Nephron (organoid): ENCODE data around the gene PLXNA4.

Experiments used
- H3K27ac Mint-ChIP-seq, 3 experiments: 2 replicates each; pipeline ENCODE4 v1.8.0; 2020; ENCODE audit warnings: mixed read lengths in 3 of 3, mild to moderate bottlenecking in 2 of 3, moderate library complexity in 1 of 3
- H3K27me3 Mint-ChIP-seq: 2 replicates; pipeline ENCODE4 v1.8.0; 2021; ENCODE audit warnings: low read depth, mild to moderate bottlenecking, moderate library complexity, mixed read lengths
- H3K36me3 Mint-ChIP-seq: 2 replicates; pipeline ENCODE4 v1.8.0; 2020; ENCODE audit warnings: low read depth, mixed read lengths
- H3K4me1 Mint-ChIP-seq: 2 replicates; pipeline ENCODE4 v1.8.0; 2020; ENCODE audit warnings: mixed read lengths
- H3K4me3 Mint-ChIP-seq, 3 experiments: 2 replicates each; pipeline ENCODE4 v1.8.0; 2020; ENCODE audit warnings: mild to moderate bottlenecking in 3 of 3, mixed read lengths in 3 of 3, moderate library complexity in 2 of 3
- H3K9me3 Mint-ChIP-seq: 2 replicates; pipeline ENCODE4 v1.8.0; 2020; ENCODE audit warnings: mixed read lengths
- CTCF ChIP-seq, 3 experiments: fragments of 200-600 bp; sonication (generic); IDR thresholded peaks; one replicate each; pipeline ENCODE4 v1.5.0; 2021; ENCODE audit warnings: antibody characterized with exemption in 3 of 3; ENCODE audit not compliant: unreplicated experiment in 3 of 3

Gene PLXNA4

GRCh38 chr7:132482866-132483265, 93.4 kb downstream of the PLXNA4 start:
- Mint-ChIP-seq H3K4me1 (peaks cover 27% of the 10 kb centered on the region), H3K9me3 (no peaks in the 10 kb centered on the region), H3K27me3 (peaks cover 31% of the 10 kb centered on the region), H3K27ac (no peak overlapping the region), H3K36me3 (no peaks in the 10 kb centered on the region), H3K4me3 (no peak overlapping the region)
- TF ChIP-seq CTCF (IDR thresholded peaks at IDR 0.05; ENCODE audit: unreplicated experiment in 3 of 3): no peak

- Mint-ChIP-seq H3K27me3 (peaks cover 44% of the 10 kb centered on the region), H3K36me3 (no peaks in the 10 kb centered on the region), H3K27ac (no peak overlapping the region), H3K4me1 (peaks cover 11% of the 10 kb centered on the region), H3K4me3 (no peak overlapping the region), H3K9me3 (no peaks in the 10 kb centered on the region)
- no peak for TF ChIP-seq CTCF (IDR thresholded peaks at IDR 0.05; ENCODE audit: unreplicated experiment in 3 of 3)
Measured at GRCh38 chr7:132480534-132480933, 95.7 kb downstream of the PLXNA4 start.

GRCh38 chr7:132476541-132476940, 99.7 kb downstream of the PLXNA4 start:
- Mint-ChIP-seq H3K4me1 (peaks cover 40% of the 10 kb centered on the region), H3K27me3 (peaks cover 41% of the 10 kb centered on the region)

GRCh38 chr7:132475669-132476116, 100.6 kb downstream of the PLXNA4 start:
- Mint-ChIP-seq H3K4me3 (no peak overlapping the region), H3K4me1 (peaks cover 44% of the 10 kb centered on the region)
- no peak for TF ChIP-seq CTCF (IDR thresholded peaks at IDR 0.05; ENCODE audit: unreplicated experiment in 3 of 3)

More at GRCh38 chr7:132476541-132476940, 99.7 kb downstream of the PLXNA4 start:
- H3K27ac Mint-ChIP-seq: no peak overlapping the region
- no peaks in the 10 kb centered on the region for H3K9me3 Mint-ChIP-seq
- no peak for TF ChIP-seq CTCF (IDR thresholded peaks at IDR 0.05; ENCODE audit: unreplicated experiment in 3 of 3)
- no peaks in the 10 kb centered on the region for H3K36me3 Mint-ChIP-seq
- no peak overlapping the region for H3K4me3 Mint-ChIP-seq

GRCh38 chr7:132475037-132475668, 101.1 kb downstream of the PLXNA4 start:
- H3K4me3 Mint-ChIP-seq: peak overlapping the region in 1 of 3 experiments; percentile 39
- H3K9me3 Mint-ChIP-seq: no peaks in the 10 kb centered on the region
- TF ChIP-seq CTCF (IDR thresholded peaks at IDR 0.05; ENCODE audit: unreplicated experiment in 3 of 3): no peak
- H3K4me1 Mint-ChIP-seq: peaks cover 44% of the 10 kb centered on the region
- H3K27ac Mint-ChIP-seq: no peak overlapping the region
- no peaks in the 10 kb centered on the region for H3K36me3 Mint-ChIP-seq
- peaks cover 46% of the 10 kb centered on the region for H3K27me3 Mint-ChIP-seq

More at GRCh38 chr7:132475669-132476116, 100.6 kb downstream of the PLXNA4 start:
- Mint-ChIP-seq H3K9me3 (no peaks in the 10 kb centered on the region), H3K27me3 (peaks cover 48% of the 10 kb centered on the region), H3K36me3 (no peaks in the 10 kb centered on the region), H3K27ac (no peak overlapping the region)
